GM19324 (cell line): ENCODE results near the gene PPP1R1B.
"Not testable (repeated sequence)": the region's sequence is repeated elsewhere in the genome, so short reads cannot be mapped to it uniquely, and the experiment has no call there.

Experiments used
- ATAC-seq: cut with Tn5 transposase; IDR thresholded peaks from one replicate; pipeline ENCODE4 v1.9.1; 2021; ENCODE audit warnings: mild to moderate bottlenecking, moderate library complexity; ENCODE audit not compliant: unreplicated experiment, low FRiP score

Gene PPP1R1B

DNA sequence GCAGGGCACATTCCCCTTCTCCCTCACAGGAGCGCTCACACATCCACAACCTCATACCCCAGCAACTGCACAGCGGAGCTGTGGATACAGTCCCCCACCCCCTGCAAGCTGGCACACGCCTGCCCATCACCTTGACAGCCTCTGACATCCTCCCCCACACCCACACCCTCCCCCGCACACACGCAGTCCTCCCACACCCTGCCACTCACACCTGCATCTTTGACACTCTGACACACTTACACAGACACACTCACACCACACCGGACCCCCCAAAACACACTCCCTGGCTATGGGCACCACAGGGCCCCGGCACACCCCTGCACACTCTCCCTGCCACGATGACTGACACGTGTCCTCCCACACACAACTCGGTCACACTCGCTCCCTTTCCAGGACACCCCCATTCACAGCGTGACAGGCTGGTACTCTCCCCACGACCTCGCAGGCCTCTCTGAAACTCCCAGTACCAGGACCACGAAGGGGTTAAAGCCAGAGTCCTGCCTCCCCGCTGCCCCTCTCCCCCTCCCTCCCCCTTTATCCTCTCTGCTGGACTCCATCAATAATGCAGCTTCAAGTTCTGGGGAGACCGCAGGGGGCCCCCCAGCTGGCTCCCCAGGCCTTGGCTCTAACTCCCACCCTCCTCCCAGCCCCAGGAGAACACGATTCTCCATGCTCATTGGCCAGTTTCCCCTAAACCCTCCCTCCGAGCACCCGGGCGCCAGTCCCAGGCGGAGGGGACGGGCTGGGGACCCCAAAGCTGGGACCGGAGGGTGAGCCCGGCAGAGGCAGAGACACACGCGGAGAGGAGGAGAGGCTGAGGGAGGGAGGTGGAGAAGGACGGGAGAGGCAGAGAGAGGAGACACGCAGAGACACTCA, at the start of gene PPP1R1B:
TSS of gene PPP1R1B (plus strand) at position 782 of the 876 bp plus-strand sequence. CDS start 441 bp downstream, outside the sequence.
- no peak for ATAC-seq

DNA sequence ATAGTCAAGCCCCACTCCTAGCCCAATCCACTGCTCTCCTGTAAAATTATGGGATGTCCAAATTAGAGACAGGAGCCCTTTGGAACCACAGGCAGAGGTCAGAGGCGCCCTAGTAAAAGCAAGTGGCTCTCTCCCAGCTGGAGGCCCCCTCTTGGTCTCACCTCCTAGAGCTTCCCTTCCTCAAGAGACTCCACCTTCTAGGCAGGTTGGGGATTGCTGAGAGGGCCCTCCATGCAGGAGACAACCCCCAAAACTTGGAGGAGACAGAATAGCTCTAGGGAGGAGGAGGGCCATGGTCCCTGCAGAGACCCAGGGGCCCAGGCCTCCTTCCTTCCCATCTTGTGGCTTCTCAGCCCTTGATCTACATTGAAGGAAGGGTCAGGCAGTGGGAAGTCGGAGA, 48.5 kb upstream of the PPP1R1B start:
- no peak for ATAC-seq

DNA sequence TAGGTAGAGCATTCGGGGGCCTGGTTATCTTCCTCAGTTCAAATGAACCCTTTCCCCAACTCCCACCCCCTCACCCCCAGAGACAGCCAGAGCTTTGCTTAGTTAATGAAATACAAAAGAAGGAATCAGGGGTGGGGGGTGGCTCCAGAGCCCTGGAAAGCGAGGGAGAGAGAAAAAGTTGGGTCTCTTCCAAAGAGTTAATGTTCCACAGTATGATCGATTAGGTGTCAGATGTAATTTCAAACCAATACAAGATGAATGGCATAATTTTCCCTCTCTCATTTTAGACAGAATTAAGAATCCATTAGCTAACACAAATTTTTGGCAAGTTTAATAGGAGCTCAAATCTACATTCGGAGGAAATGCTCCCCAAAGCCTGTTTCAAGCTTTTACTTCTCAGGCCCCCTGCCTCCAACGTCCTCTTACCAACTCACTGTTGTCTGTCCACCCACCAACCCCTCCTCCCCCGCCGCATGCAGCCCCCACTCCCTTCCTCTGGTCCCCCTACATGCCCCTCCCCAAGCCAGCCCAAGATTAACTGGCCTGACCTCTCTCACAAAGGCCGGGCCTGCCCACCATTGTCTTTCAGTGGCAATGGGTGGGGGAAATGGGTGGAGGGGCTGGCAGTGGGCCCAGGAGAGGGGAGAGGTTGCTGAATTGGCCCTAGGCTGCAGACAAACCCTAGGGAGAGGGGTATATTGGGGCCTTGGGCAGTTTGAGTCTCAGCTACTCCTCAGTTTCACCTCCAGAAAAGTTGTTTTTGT, 47.3 kb upstream of the PPP1R1B start:
- ATAC-seq: no peak

DNA sequence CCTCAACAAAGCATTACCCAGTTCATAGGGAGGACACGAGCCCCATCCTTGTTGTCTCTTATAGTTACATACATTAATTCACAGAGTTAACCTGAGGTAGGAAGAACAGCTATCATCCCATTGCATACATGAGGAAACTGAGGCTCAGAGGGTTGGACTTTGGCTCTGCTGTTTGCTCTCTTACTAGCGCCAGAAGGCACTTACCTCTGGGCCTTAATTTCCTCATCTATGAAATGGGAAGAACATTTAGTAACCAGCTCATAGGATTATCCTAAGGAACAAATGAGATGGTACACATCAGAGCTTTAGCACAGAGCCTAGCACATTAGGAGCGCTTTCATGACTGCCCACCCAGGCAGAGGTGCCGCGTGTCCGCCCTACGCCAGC, 46.7 kb upstream of the PPP1R1B start:
- ATAC-seq: no peak

DNA sequence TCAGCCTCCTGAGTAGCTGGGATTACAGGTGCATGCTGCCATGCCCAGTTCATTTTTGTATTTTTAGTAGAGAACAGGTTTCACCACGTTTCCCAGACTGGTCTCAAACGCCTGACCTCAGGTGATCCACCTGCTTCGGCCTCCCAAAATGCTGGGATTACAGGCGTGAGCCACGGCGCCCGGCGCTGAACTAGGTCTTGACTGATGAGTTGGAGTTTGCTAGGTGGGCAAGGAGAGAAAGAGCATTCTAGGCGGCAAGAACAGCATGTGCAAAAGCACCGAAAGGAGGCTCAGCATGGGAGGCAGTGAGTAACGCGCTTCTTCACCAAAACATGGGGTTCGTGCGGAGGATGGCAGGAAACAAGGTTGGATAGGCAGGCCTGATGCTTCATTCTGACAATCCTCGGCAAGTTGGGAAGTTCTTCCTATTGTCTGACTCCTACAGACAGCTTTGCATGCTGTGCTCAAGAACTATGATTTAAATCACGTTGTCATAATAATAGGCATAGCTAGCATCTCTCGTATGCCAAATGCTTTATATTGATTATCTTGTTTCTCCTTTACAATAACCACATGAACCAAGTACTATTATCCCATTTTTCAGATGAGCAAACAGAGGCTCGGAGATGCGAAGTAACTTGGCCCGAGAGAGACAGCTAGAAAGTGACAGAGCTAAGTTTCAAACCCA, 45.5 kb upstream of the PPP1R1B start:
- no peak for ATAC-seq

DNA sequence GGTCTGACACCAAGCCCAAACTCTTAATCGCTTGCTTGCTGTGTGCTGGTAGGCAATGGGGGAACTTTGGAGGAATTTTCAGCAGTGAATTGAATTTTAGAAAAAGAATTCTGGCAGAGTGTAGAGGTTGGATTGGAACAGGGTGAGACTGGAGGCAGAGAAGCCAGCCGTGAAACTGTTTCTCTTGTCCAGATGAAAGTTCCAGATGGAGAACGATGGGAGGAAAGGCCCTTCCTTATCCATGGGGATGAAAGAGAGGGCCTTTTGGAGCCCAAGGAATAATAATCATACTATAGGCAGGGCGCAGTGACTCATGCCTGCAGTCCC, 45.0 kb upstream of the PPP1R1B start:
- ATAC-seq: no peak

DNA sequence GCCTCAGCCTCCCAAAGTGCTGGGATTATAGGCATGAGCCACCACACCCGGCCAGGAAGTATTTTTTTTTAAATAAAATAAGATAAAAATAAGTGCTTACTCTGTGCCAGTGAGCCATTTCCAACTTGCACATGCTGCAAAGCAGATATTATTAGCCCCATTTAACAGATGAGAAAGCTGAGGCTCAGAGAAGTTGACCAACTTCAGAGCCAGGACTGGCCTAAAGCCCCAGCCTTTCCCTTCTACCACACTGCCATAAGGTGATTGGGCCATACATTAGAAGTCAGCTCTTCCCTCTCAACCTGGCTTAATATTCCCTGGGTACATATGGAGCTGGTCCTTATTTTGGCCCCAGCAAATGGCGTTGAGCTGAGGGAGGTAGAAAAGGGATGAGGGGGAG, 44.1 kb upstream of the PPP1R1B start:
- no peak for ATAC-seq

DNA sequence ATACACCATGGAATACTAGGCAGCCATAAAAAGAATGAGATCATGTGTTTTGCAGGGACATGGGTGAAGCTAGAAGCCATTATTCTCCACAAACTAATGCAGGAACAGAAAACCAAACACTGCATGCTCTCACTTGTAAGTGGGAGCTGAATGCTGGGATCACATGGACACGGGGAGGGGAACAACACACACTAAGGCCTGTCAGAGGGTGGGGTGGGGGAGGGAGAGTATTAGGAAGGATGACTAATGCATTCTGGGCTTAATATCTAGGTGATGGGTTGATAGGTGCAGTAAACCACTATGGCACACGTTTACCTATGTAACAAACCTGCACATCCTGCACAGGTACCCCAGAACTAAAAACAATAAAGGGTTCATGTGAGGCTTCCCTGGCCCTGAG, 36.6 kb upstream of the PPP1R1B start:
- not testable (repeated sequence) for ATAC-seq

DNA sequence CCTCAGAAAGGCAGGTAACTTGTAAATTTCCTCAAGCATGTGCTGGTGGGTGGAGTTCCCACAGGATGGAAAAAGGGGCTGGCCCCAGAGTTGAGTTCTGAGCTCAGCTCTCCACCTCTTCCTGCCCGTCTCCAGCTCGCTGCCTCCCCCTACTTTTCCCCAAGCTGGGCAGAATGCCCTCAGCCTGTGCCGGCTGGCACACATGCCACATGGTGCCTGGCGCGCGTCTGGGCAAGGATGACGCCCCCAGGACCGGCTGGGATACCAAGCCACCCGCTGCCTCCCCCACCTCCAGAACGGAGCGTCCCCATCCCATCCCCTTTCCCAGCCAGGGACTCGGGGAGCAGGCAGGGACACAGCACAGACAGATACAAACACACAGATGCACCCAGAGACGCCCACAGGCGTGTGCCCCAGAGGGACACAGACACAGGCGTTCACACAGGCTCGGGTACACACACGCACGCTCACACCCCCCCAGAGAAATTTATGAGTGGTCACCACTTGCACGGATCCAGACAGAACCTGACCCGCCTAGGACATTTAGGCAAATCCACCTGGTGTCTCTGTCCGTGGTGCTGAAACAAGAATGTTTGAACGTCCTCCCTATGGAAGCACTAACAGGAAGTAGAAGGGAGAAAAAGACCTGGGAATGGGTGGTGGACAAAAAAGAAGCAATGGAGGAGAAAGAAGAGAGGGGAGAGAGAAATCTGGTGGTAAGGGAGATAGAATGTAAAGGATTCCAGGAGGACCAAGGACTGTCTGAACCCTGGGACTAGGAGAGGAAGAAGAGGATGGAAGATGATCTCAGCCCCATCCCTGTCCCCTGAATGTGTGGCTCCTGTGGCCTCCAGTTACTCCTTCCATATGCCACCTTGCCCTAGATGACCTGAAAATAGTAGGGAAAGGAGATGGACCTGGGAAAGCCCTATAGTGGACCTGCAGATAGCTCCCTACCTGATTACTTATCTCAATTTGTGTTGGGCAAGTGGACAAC, 34.5 kb upstream of the PPP1R1B start:
- ATAC-seq: no peak

DNA sequence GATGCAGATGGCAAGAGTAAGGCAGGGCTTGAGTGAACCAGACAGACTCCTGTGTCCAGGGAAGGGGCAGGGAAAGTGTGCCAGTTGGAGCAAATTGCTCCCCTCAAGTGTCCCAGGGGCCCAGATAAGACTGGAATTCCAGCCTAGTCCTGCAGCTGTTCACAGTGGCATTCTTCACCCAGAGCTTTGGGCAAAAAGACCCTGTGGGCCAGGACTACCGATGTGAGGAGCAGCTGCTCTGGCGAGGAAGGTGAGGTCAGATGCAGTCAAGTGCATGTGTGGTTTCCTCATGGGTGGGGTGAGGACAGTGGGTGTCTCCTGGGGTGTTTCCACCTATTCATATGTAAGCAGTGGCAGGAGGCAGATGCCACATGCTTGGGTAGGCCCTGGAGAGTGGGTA, 33.4 kb upstream of the PPP1R1B start:
- no peak for ATAC-seq

DNA sequence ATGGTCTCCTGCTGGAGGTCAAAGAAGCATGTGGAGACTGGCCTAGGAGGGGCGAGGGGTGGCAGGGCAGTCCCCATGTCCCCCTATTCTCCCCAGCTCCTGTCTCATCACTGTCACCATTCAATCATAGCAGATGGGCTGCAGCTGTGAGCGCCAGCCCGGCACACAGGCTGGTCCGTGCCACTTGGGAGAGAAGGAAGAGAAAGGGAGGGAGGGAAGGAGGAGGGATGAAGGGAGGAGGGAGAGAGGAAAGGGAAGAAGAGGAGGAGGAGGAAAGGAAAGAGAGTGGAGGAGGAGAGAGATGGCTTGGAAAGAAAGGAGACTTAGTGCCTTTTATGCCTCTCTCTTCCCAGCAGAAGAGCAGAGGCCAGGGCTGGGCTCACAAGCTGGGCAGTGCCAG, 31.5 kb upstream of the PPP1R1B start:
- ATAC-seq: no peak

DNA sequence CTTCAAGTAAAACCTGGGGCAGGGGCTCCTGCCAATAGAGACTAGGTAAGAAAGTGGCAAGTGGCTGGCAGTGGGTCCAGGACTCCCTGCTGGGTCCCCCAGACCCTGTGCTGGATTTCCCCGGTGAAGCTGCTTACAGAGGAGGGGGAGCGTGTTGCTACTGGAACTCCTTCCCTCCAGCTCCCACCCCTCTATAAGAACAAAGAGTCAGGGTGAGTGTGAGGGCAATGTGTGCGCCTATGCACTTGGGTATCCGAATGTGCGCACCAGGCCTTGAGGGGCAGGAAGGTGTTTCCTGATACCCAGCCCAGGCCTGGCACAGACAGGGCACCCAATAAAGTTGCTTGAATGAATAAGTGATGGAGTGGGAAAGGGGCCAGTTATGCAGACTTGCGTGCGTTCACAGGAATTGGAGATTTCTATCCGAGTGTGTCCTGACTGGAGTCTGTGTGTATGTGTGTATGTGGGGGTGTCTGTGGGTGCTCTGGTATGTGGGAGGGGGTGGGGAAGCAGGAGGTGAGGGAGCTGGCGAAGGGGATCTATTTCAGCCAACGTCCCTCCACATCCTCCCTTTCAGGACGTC, 30.7 kb upstream of the PPP1R1B start:
- no peak for ATAC-seq

DNA sequence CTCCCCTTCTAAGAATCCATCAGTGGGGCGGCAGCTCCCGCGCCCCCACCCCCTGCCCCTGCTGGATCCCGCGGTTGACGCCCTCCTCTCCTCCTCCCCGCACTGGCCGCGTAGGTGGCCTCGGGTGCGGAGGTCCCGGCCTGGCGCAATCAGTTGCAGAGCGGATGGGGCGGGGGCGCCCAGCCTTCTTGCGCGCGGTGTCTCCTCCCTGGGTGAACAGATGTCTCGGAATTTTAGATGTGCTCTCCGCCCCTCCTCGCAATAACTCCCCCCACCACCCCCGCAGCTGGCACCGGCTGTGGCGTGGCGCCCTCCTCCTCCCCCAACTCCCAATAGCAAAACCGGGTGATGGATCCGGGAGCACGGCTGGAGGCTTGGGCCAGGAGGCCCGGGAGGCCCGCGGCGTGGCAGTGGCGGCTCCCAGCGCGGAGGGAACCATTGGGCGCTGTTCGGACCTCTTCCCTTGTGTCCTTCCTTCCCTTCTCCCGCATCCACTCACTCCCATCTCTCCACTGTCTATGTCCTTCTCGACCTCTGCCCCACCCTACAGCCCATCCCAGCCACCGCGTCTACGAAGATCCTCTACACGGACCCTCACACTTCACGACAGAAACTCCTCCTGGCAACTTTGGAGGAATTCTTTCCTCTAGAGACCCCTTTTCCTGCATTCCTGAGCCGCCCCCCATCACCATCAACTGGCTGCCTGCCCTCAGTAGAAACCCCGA, 30.0 kb upstream of the PPP1R1B start:
- ATAC-seq: no peak

DNA sequence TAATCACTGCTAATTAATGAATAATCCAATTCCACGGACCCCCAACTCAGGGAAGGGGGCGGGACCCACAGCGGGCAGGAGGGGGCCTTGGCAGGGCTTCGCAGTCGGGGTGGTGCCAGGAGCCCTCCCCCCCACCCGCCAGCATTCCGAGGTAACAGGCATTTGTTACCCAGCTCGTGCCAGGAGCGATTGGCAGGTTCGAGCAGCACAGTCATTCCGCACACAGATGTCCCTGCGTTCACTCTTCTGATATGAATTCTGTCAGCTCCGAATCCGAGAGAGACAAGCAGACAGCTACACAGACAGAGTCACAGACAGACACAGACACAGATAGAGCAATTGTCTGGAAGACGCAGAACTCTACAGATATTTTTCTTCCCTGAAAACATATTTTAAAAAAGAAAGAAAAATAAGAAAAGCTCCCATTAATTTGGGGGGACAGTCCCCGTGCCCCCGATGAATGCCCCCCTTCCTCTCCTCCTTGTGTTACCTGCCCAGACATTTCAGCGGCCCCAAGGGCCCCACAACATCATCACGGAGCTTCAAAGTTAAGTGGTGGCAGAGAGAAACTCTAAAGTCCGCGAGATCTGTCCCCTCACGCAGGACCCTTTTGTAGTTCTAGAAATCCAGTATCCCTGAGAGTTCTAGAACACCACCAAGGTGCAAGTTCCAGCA, 29.2 kb upstream of the PPP1R1B start:
- no peak for ATAC-seq

DNA sequence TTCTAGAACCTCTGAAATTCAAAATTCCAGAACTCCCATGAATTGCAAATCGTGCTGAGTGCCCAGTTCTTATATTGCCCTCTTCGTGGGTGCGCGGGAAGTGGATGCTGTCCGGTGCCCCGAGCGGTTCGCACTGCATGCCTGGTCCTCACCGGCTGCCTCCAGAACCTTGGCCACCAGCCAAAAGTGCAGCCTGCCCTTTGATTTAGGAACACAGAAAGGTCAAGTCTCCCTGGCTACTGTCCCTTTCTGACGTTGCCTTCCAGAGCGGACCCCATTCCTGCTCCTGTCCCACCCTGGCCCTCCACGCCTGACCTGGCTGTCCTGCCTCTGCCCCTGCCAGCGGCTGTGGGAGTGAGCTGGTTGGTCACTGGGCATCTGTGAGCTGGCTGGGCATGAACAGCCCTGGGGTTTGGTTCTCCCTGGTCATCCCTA, 28.7 kb upstream of the PPP1R1B start:
- ATAC-seq: no peak

DNA sequence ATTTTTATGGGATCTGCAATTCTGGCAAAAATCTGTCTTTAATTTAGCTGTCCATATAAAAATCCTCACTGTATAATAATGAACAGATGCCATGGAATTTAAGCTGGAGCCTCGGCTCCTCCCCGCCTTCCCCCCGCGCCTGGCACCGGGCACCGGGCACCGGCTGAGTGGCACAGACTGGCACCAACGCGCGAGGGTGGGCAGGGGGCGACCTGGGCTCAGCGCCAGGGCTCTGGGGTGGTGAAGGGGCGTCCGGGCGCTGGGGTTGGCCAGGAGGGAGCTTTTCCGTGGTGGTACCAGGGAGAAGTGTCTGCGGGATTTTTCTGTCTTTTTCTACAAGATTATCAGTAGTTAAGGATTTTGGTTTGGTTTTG, 28.1 kb upstream of the PPP1R1B start:
- ATAC-seq: no peak

DNA sequence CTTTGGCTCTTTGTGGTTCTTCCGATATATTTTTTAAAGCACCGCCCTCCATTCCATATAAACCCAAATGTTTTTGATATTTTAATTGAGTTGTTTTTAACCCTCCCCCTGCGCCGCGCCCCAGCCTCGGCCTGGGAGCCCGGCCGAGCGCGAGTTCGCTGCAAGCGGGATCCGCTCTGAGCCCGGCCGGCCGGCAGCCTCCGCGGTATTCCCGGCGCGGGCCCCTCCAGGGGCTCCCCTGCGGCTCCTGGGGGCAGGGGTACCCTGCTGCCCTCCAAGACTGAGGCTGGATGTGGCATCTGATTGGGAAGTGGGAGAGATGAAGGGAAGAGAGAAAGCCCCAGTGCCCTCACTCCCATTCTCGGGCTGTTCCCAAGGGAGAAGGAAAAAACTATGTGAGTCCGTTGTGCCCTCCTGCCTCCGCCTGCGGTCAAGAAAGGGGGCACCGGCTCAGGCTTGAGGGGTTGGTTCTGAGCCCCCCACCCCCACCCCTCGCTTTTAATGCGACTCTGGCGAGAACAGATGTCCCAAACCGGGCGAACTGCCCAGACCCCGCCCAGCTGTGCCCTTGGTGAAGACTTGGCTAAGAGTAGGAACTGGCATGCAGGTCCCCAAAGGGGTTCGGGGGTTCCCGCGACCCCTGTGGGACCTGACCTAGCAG, 27.6 kb upstream of the PPP1R1B start:
- ATAC-seq: no peak

DNA sequence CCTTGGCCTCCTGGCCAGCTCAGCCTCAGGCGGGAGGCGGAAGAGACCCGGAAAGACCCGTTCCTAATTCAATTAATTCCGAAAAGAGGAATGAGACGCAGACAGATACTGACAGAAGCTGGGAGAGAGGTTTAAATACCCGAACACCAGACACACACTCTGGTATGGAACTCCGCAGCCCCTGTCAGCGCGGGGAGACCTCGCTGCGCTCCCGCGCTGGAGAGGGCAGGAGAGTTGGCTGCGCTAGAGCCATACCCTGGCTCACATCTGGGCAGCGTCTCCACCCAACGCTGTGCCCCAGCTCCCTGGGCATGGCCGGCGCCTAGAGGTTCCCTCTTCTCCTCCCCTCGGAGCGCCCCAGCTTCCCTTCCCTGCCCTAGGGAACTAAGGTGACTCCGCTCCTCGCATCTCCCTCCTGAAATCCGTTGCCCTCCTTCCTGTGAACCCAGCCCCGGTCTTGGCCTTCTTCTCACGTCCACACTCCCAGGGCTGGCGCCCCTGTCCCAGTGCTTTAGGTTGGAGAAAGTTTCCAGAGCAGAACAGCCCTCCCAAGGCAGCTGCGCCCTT, 27.0 kb upstream of the PPP1R1B start:
- ATAC-seq: no peak
